SK-N-SH treated with all-trans-retinoic acid at 6 μM for 48 hours (cell line): Measurements from ENCODE around the gene REEP6.

Experiments used
- ATAC-seq: fragments of 200-7000 bp; cut with Tn5 transposase; 3 replicates; pipeline ENCODE4 v1.9.1; 2020; ENCODE audit warnings: mild to moderate bottlenecking, moderate library complexity
- BACH2 ChIP-seq: fragments of 250-450 bp; sonication (Bioruptor Pico); IDR thresholded peaks from 2 replicates; pipeline ENCODE4 v1.9.0; 2021; ENCODE audit warnings: mild to moderate bottlenecking, borderline replicate concordance
- CREB5 ChIP-seq: fragments of 250-450 bp; sonication (Bioruptor Pico); IDR thresholded peaks from 2 replicates; pipeline ENCODE4 v1.5.1; 2020; ENCODE audit warnings: low read depth, mild to moderate bottlenecking, moderate library complexity
- CSDC2 ChIP-seq: fragments of 250-450 bp; sonication (Bioruptor Pico); IDR thresholded peaks from 2 replicates; pipeline ENCODE4 v1.5.0; 2020; ENCODE audit warnings: mild to moderate bottlenecking, moderate library complexity
- CSRNP3 ChIP-seq: fragments of 250-450 bp; sonication (Bioruptor Pico); IDR thresholded peaks from 2 replicates; pipeline ENCODE4 v1.5.1; 2021; ENCODE audit warnings: mild to moderate bottlenecking, moderate library complexity
- GLIS3 ChIP-seq: fragments of 250-450 bp; sonication (Bioruptor Pico); IDR thresholded peaks from 2 replicates; pipeline ENCODE4 v1.5.0; 2020; ENCODE audit warnings: mild to moderate bottlenecking, moderate library complexity
- ISL1 ChIP-seq: fragments of 250-450 bp; sonication (Bioruptor Pico); IDR thresholded peaks from 2 replicates; pipeline ENCODE4 v2.1.2; 2022; ENCODE audit warnings: mild to moderate bottlenecking, moderate library complexity
- OSR1 ChIP-seq: fragments of 250-450 bp; sonication (Bioruptor Pico); IDR thresholded peaks from 2 replicates; pipeline ENCODE4 v1.8.0; 2022; ENCODE audit warnings: moderate library complexity, mild to moderate bottlenecking, inconsistent platforms
- PATZ1 ChIP-seq: fragments of 250-450 bp; sonication (Bioruptor Pico); IDR thresholded peaks from 2 replicates; pipeline ENCODE4 v1.8.0; 2020; ENCODE audit warnings: mild to moderate bottlenecking, moderate library complexity, borderline replicate concordance
- POU6F1 ChIP-seq: fragments of 250-450 bp; sonication (Bioruptor Pico); IDR thresholded peaks from 2 replicates; pipeline ENCODE4 v1.8.0; 2021; ENCODE audit warnings: low read depth, mild to moderate bottlenecking, moderate library complexity, borderline replicate concordance
- PPARA ChIP-seq: fragments of 250-450 bp; sonication (Bioruptor Pico); IDR thresholded peaks from 2 replicates; pipeline ENCODE4 v1.5.0; 2020; ENCODE audit warnings: mild to moderate bottlenecking, borderline replicate concordance
- RARB ChIP-seq: fragments of 250-450 bp; sonication (Bioruptor Pico); IDR thresholded peaks from 2 replicates; pipeline ENCODE4 v1.8.0; 2021; ENCODE audit warnings: mild to moderate bottlenecking, moderate library complexity
- SNAI2 ChIP-seq: fragments of 250-450 bp; sonication (Bioruptor Pico); IDR thresholded peaks from 2 replicates; pipeline ENCODE4 v1.5.0; 2020; ENCODE audit warnings: mild to moderate bottlenecking, moderate library complexity
- TOX ChIP-seq: fragments of 250-450 bp; sonication (Bioruptor Pico); IDR thresholded peaks from 2 replicates; pipeline ENCODE4 v1.8.0; 2021; ENCODE audit warnings: mild to moderate bottlenecking, moderate library complexity, borderline replicate concordance
- ZC3H10 ChIP-seq: fragments of 250-450 bp; sonication (Bioruptor Pico); IDR thresholded peaks from 2 replicates; pipeline ENCODE4 v1.5.1; 2021; ENCODE audit warnings: mild to moderate bottlenecking, moderate library complexity
- ZFP30 ChIP-seq: fragments of 450-650 bp; formaldehyde crosslinking; IDR thresholded peaks from 2 replicates; pipeline ENCODE4 v1.5.0; 2022; ENCODE audit warnings: mild to moderate bottlenecking, moderate library complexity
- ZNF8 ChIP-seq: fragments of 450-650 bp; formaldehyde crosslinking; IDR thresholded peaks from 2 replicates; pipeline ENCODE4 v1.5.0; 2020; ENCODE audit warnings: mild to moderate bottlenecking, moderate library complexity

REEP6 gene

GRCh38 chr19:1522838-1523237, 31.9 kb downstream of the REEP6 start:
- ATAC-seq, result no peak
- TF ChIP-seq RARB (CRISPR knock-in tag) (no peak), POU6F1 (CRISPR knock-in tag) (no peak)
- TF ChIP-seq, all 23 proteins: peak for 0

GRCh38 chr19:1523412-1524286, 32.7 kb downstream of the REEP6 start, which contains the start of gene PLK5:
Gene PLK5 (plus strand): TSS chr19:1524077. CDS start chr19:1526997, 2,920 bp downstream.
- no peak for TF ChIP-seq TOX (CRISPR knock-in tag)
- no peak for TF ChIP-seq ZC3H10 (CRISPR knock-in tag)
- no peak for TF ChIP-seq CSDC2 (CRISPR knock-in tag)
- TF ChIP-seq, all 23 proteins: peak for 0
- no peak for ATAC-seq

- no peak for TF ChIP-seq ZC3H10 (CRISPR knock-in tag)
- no peak for TF ChIP-seq ZFP30 (CRISPR knock-in tag)
- TF ChIP-seq SNAI2, result no peak
- TF ChIP-seq TOX (CRISPR knock-in tag), result no peak
- TF ChIP-seq GLIS3 (CRISPR knock-in tag), result no peak
- no peak for ATAC-seq
Observed at GRCh38 chr19:1524287-1524971, 33.4 kb downstream of the REEP6 start.

GRCh38 chr19:1524972-1525325, 34.0 kb downstream of the REEP6 start:
- TF ChIP-seq ZFP30 (CRISPR knock-in tag), result no peak
- TF ChIP-seq, all 23 proteins: peak for 0
- ATAC-seq, result no peak; the same call in 2 of the 3 replicates

DNA sequence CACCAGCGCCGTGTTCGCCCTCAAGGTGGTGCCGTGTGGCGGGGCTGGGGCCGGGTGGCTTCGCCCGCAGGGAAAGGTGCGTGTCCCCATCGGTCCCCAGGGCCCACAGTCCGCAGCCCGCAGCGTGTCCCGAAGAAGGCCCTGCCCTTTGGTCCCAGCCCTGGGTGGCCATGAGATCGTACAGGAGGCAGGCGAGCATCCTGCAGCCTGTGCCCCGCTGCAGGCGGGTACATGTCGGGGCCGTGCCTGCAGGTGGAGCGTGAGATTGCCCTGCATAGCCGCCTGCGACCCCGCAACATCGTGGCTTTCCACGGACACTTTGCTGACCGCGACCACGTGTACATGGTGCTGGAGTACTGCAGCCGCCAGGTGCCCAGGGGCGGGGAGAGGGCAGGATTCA, 34.4 kb downstream of the REEP6 start:
- peak; percentile 51 for ATAC-seq
- TF ChIP-seq CREB5 (CRISPR knock-in tag), result no peak
- TF ChIP-seq ZNF8, result no peak
- no peak for TF ChIP-seq SNAI2
- TF ChIP-seq PPARA (CRISPR knock-in tag), result no peak
- TF ChIP-seq GLIS3 (CRISPR knock-in tag), result no peak
- TF ChIP-seq POU6F1 (CRISPR knock-in tag), result no peak
- TF ChIP-seq TOX (CRISPR knock-in tag), result no peak
- TF ChIP-seq PATZ1 (CRISPR knock-in tag), result no peak
- no peak for TF ChIP-seq BACH2 (CRISPR knock-in tag)
- no peak for TF ChIP-seq OSR1 (CRISPR knock-in tag)
- no peak for TF ChIP-seq ISL1
- no peak for TF ChIP-seq CSRNP3 (CRISPR knock-in tag)
